Colonic mucosa (tissue), 4 donors: ENCODE measurements around the gene TREM2. TPM values are rescaled to one million over a fixed set of nuclear protein-coding genes. Genes with fewer than 3 reads are reported as not detected.

Experiments
- DNase-seq: peaks from one replicate; pipeline ENCODE4 v3.0.0-alpha.2; 2020
- H3K27ac ChIP-seq: fragments of 200-600 bp; one replicate; pipeline ENCODE4 v1.8.0; 2021
- H3K27me3 ChIP-seq: fragments of 200-600 bp; one replicate; pipeline ENCODE4 v1.8.0; 2021
- H3K36me3 ChIP-seq: fragments of 200-600 bp; one replicate; pipeline ENCODE4 v1.8.0; 2021
- H3K4me1 ChIP-seq: fragments of 200-600 bp; one replicate; pipeline ENCODE4 v1.8.0; 2021; ENCODE audit warnings: mild to moderate bottlenecking
- H3K4me3 ChIP-seq: fragments of 200-600 bp; one replicate; pipeline ENCODE4 v1.8.0; 2021
- H3K9ac ChIP-seq, 2 donors: one replicate each; pipeline ENCODE4 v1.7.0; 2013; ENCODE audit warnings: control low read depth in 2 of 2, low read depth in 2 of 2, low read length in 2 of 2
- H3K9me3 ChIP-seq: fragments of 200-600 bp; one replicate; pipeline ENCODE4 v1.8.0; 2021
- CTCF ChIP-seq: fragments of 200-600 bp; IDR thresholded peaks from one replicate; pipeline ENCODE4 v1.8.0; 2022; ENCODE audit warnings: antibody characterized with exemption, mild to moderate bottlenecking
- intact Hi-C: fragments of 100-400 bp; cut with DNase I; formaldehyde crosslinking; loops from one replicate; pipeline ENCODE4 v1.14.1; 2022
- total RNA-seq, 2 donors: library from RNA; stranded (reverse); fragmentation: NEBNext Ultra II Directional in 1 of 2; extraction: Animal tissue kit (Norgen Biotek cat#: 25700) in 1 of 2; gene quantifications; one replicate each; pipeline ENCODE4 v1.2.1, GENCODE V29; 2021
- donor health status: healthy.
- donor health status: DM: no; HTN: no; CAD: no.
- donor health status: DM: no; HTN: no; CAD: no.

The TREM2 gene
- total RNA-seq, 2 donors from 2014 or later: 0.88 TPM; not detected in 1

GRCh38 chr6:41111017-41111416 is 51.9 kb downstream of the TREM2 start:
- H3K27me3 ChIP-seq: no peaks in the 10 kb centered on the region
- no peak overlapping the region for H3K4me3 ChIP-seq
- TF ChIP-seq CTCF: no peak
- intact Hi-C loops: no loop called here
- DNase-seq: no peak
- no peaks in the 10 kb centered on the region for H3K36me3 ChIP-seq
- no peak overlapping the region for H3K27ac ChIP-seq
- H3K9me3 ChIP-seq: no peaks in the 10 kb centered on the region
- no peaks in the 10 kb centered on the region for H3K4me1 ChIP-seq
- H3K9ac ChIP-seq: no peak overlapping the region

Other genes with a start within 250 kb of the TREM2 start
- 1 to 10 TPM; 4.1 to 4.2 TPM for gene UNC5CL, start 123.9 kb downstream of the TREM2 start, total RNA-seq
- gene TSPO2, start 120.6 kb downstream of the TREM2 start, total RNA-seq: not detected
- gene APOBEC2, start 109.9 kb downstream of the TREM2 start, total RNA-seq: under 1 TPM in 1 of 2 donors, not detected in 1; 0.22 TPM
- 10 to 100 TPM; 25.0 to 34.2 TPM for gene OARD1, start 90.8 kb downstream of the TREM2 start, total RNA-seq
- gene NFYA, start 90.1 kb downstream of the TREM2 start, total RNA-seq: 10 to 100 TPM; 21.2 to 24.5 TPM
- not detected for gene TREML1, start 8.8 kb downstream of the TREM2 start, total RNA-seq
- gene TREML2, start 38.0 kb upstream of the TREM2 start, total RNA-seq: under 1 TPM in 1 of 2 donors, not detected in 1; 0.11 TPM
- gene TREML4, start 65.2 kb upstream of the TREM2 start, total RNA-seq: not detected
- gene TREM1, start 123.6 kb upstream of the TREM2 start, total RNA-seq: 1 to 10 TPM in 1 of 2 donors, not detected in 1; 1.4 TPM
- gene NCR2, start 172.5 kb upstream of the TREM2 start, total RNA-seq: not detected